Germinal center (tissue), 1 donor: ENCODE data around the gene COL13A1.

Experiments used
- DNase-seq: peaks from one replicate; pipeline ENCODE4 v3.0.0; 2012; ENCODE audit warnings: mixed read lengths, low spot score

Gene COL13A1

GRCh38 chr10:69801434-69802315 is at the start of gene COL13A1:
TSS of gene COL13A1 (plus strand) at chr10:69801906. CDS start at chr10:69802424, 518 bp downstream.
- DNase-seq = no peak

GRCh38 chr10:69752479-69752878 is 49.2 kb upstream of the COL13A1 start:
- DNase-seq = no peak

- DNase-seq = no peak
These were observed 45.4 kb upstream of the COL13A1 start for GRCh38 chr10:69756279-69756678.

- no peak for DNase-seq
These were observed 44.5 kb upstream of the COL13A1 start for GRCh38 chr10:69757206-69757552.

- DNase-seq = no peak
These were observed 44.0 kb upstream of the COL13A1 start for GRCh38 chr10:69757553-69758309.

GRCh38 chr10:69758310-69758728 is 43.4 kb upstream of the COL13A1 start:
- no peak for DNase-seq

- DNase-seq = no peak
These were observed 42.1 kb upstream of the COL13A1 start for GRCh38 chr10:69759641-69760040.

DNA sequence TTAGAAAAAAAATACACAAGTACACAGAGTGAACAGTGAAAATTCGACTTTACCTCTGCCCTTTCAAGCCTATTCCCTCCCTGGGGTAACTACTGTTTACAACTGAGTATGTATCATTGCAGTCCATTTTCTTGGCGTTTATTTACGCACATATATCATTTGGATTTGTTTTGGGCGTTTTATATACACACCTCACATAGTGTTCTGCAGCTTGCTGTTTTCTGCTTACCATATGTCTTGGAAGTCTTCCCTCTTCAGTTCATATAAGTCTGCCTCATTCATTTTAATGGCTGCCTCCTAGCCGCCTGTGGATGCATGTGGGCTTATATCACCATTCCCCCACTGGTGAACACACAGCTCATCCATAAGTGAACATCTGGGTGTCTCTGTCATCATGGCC is 41.6 kb upstream of the COL13A1 start:
- no peak for DNase-seq

DNA sequence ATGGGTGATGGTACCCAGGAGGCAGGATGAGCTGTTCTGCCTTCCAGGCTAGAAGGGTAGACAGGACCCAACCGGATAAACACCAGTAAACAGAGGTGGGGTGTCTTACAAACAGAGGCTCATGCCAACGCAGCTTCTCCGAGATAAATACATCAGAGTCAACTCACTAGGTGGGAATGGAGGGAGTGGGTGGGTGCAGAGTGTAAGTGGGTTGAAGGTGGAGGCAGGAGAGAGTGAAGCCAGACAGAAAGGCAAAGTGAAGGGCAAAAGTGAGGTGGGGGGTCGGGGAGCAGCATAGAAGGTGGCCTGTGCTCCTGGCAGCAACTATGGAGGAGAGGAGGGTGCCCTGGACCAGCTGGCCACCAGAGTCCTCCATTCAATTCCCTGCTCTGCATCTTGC is 40.4 kb upstream of the COL13A1 start:
- DNase-seq = no peak

- DNase-seq = no peak
These were observed 35.4 kb upstream of the COL13A1 start for GRCh38 chr10:69766161-69766910.

GRCh38 chr10:69767793-69768192 is 33.9 kb upstream of the COL13A1 start:
- no peak for DNase-seq

DNA sequence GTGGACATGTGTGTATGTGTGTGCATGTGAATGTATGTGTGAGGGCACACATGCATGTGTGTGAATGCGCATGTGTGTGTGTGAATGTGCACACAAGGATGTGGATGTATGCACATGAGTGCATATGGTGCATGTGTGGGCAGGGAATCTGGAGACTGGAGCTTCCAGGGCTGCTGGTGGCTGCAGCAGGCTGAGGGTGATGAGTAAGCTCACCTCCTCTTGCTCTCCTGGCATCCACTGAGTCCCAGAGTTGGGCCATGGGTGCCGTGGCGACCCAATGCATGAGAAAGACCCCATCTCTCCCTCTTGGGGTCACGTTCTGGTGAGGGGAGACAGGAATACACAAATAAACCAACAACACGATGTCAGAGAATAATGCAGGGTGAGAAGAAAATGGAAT is 33.3 kb upstream of the COL13A1 start:
- DNase-seq = no peak

DNA sequence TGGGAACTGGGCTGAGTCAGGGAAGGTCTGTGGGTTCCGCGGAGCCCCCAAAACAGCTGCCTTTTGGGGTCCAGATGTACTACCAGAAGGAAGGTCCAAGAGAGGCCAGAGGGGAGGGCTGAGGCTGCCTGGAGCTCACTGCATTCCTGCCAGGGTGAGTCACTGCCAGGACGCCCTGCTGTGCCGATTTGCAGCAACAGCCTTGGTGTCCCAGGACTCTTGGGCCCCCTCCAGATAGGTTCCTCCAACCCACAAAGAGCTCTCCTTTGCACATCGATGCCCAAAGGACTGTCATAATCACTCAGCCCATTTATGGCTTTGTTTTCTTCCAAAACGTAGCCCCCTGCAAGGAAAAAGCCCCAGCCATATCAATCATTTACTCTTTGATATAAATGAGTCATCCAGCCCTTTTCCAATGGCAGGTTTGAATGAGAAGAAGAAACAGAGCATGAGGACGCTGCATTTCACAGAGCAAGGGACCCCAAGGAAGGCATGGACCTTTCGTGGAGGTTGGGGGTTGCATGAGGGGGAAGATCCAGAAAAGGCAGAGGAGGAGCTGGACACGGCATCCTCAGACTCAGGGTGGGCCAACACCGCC is 32.2 kb upstream of the COL13A1 start:
- no peak for DNase-seq

GRCh38 chr10:69772933-69773704 is 28.6 kb upstream of the COL13A1 start:
- DNase-seq = no peak

DNA sequence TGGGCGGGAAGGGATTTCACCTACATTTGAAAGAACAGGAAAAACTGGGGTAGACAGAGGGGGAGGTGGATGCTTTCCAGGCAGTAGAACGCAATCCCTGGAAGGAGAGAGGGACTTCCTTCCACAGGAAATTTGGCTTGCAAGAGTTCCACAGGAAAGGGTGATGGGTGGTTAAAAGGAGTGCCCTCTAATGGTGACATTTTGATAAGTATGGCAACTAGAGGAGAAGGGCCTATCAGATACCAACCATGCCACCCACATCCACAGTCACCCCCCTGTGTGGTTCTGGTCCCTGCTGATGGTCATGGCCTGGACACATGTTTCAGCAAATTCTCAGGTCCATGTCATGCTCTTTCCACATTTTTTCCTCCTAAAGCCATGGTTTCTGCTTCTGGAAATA is 27.1 kb upstream of the COL13A1 start:
- no peak for DNase-seq

DNA sequence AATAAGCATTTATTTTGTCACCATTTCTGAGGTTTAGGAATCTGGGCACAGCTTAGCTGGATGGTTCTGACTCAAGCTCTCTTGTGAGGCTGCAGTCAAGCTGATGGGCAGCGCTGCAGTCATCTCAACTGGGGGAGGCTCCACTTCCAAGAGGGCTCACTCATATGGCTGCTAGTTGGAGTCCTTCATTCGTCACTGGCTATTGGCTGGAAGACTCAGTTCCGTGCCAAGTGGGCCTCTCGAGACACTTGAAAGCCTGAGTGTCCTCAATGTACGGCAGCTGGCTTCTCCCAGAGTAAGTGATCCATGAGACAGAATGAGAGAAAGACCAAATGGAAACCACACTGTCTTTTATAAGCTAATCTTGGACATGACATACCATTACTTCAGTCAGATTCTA is 21.6 kb upstream of the COL13A1 start:
- DNase-seq = no peak

DNA sequence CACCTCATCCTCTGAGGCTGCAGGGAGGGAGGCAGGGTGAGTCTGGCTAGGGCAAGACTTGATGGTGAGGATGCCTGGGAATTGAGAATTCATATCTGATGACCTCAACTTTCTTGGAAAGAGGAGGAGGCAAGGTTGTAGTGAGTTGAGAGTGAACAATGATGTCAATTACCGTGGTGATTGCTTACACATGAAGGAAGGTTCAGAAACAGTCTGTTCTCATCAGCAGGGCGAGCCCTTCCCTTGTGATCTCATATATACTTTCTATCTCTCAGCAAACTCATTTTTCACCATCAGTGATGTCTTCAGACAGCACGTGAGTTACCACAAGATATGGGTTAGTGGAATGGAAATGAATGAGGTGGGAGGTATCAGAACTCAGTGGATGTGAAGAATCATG is 20.1 kb upstream of the COL13A1 start:
- no peak for DNase-seq

DNA sequence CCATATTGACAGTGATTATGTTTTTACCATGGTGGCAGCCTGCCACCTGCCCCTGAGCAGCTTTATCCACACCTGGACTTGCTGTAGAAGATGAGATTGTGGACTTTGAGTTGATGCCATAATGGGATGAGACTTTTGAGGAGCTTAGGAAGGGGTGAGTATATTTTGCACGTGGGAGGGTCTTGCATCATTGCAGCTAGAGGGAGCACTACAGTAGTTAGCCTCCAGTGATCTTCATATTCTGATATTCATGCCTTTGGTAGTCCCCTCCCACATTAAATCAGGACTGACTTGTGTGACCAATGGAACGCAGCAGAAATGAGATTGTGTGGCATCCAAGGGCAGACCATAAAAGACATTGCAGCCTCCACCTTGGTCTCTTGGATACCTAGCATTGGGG is 18.2 kb upstream of the COL13A1 start:
- DNase-seq = no peak

GRCh38 chr10:69786791-69787190 is 14.9 kb upstream of the COL13A1 start:
- DNase-seq = no peak

GRCh38 chr10:69787681-69788080 is 14.0 kb upstream of the COL13A1 start:
- no peak for DNase-seq

DNA sequence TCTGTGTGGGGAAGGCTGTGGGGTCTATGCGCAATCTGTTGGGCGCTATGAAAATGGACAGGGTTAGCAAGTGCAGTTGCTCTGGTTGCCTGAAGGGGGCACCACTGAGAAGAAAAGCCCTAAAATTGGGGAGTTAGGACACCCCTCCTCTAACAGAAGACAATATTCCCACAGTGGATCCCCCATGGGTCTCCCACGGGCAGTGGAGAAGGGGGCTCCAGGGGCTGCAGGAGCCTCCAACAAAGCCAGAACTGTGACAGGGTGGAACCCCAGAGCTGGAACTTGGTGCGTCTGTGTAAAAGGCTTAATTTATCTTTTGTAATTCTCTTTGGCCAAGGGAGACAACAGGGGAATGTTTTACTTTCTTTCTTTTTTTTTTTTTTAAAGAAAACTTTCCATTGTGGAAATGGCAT is 12.5 kb upstream of the COL13A1 start:
- no peak for DNase-seq
